GM19372 (cell line): ENCODE data around the gene MEIS2.

Experiments
- ATAC-seq: cut with Tn5 transposase; IDR thresholded peaks from one replicate; pipeline ENCODE4 v1.9.1; 2021; ENCODE audit warnings: mild to moderate bottlenecking, low read depth, moderate library complexity; ENCODE audit not compliant: unreplicated experiment

MEIS2 gene

GRCh38 chr15:36914466-36914865 lies 185.9 kb downstream of the MEIS2 start:
- no peak for ATAC-seq

- ATAC-seq: no peak
These were observed 188.0 kb downstream of the MEIS2 start for GRCh38 chr15:36912311-36912712.

GRCh38 chr15:36911322-36911944 lies 188.9 kb downstream of the MEIS2 start:
- ATAC-seq: no peak

GRCh38 chr15:36908991-36909390 lies 191.4 kb downstream of the MEIS2 start:
- ATAC-seq: no peak

- ATAC-seq: no peak
These were observed 193.1 kb downstream of the MEIS2 start for GRCh38 chr15:36907295-36907694.

GRCh38 chr15:36905908-36906307 lies 194.4 kb downstream of the MEIS2 start:
- ATAC-seq: no peak

GRCh38 chr15:36904715-36905114 lies 195.6 kb downstream of the MEIS2 start:
- no peak for ATAC-seq

- ATAC-seq: no peak
These were observed 196.3 kb downstream of the MEIS2 start for GRCh38 chr15:36903922-36904556.

- no peak for ATAC-seq
These were observed 197.2 kb downstream of the MEIS2 start for GRCh38 chr15:36903195-36903594.

GRCh38 chr15:36901012-36901411 lies 199.3 kb downstream of the MEIS2 start:
- no peak for ATAC-seq

GRCh38 chr15:36899696-36900095 lies 200.7 kb downstream of the MEIS2 start:
- ATAC-seq: no peak

- no peak for ATAC-seq
These were observed 201.7 kb downstream of the MEIS2 start for GRCh38 chr15:36898536-36899126.

- no peak for ATAC-seq
These were observed 202.5 kb downstream of the MEIS2 start for GRCh38 chr15:36897834-36898233.

- ATAC-seq: no peak
These were observed 203.4 kb downstream of the MEIS2 start for GRCh38 chr15:36896949-36897348.

GRCh38 chr15:36894075-36894474 lies 206.3 kb downstream of the MEIS2 start:
- no peak for ATAC-seq

- ATAC-seq: no peak
These were observed 207.1 kb downstream of the MEIS2 start for GRCh38 chr15:36893276-36893675.

GRCh38 chr15:36888011-36888992 lies 212.0 kb downstream of the MEIS2 start:
- ATAC-seq: no peak

- ATAC-seq: no peak
These were observed 213.0 kb downstream of the MEIS2 start for GRCh38 chr15:36887214-36887961.

GRCh38 chr15:36886701-36887100 lies 213.6 kb downstream of the MEIS2 start:
- ATAC-seq: no peak

GRCh38 chr15:36886191-36886590 lies 214.2 kb downstream of the MEIS2 start:
- ATAC-seq: no peak
